ENCODE measurements around the gene VENTX. TPM values are rescaled to one million over a fixed set of nuclear protein-coding genes. Genes with fewer than 3 reads are reported as not detected.

Gene VENTX
- 0.01 TPM in 1 of 5 replicates, not detected in the others for total RNA-seq (2022; extraction: Qiagen RNA extraction; ENCODE audit: low read depth)

GRCh38 chr10:133237588-133238465, at the start of gene VENTX:
Gene VENTX, plus strand, starts transcription at chr10:133237855. Its CDS starts 60 bp downstream, at chr10:133237915.

GRCh38 chr10:133230044-133230361, 7.7 kb upstream of the VENTX start, which contains the start of gene UTF1:
Gene UTF1, plus strand, starts transcription at chr10:133230217. Its CDS starts 72 bp downstream, at chr10:133230289.

GRCh38 chr10:133276435-133277201, 39.0 kb downstream of the VENTX start, which contains the start of gene ADAM8:
Gene ADAM8, minus strand, starts transcription at chr10:133276868. Its CDS starts 51 bp downstream, at chr10:133276817.

Other genes starting within 250 kb of the VENTX start
- 0.02 to 0.05 TPM in 2 of 5 replicates, not detected in the others for gene ADGRA1, start 149.9 kb upstream of the VENTX start, total RNA-seq (2022; extraction: Qiagen RNA extraction; ENCODE audit: low read depth)
- gene KNDC1, start 77.6 kb upstream of the VENTX start, total RNA-seq (2022; extraction: Qiagen RNA extraction; ENCODE audit: low read depth): 0.82 to 2.5 TPM (median 2.1 TPM) in 5 replicates
- gene UTF1, start 7.6 kb upstream of the VENTX start, total RNA-seq (2022; extraction: Qiagen RNA extraction; ENCODE audit: low read depth): 0.07 to 0.16 TPM (median 0.14 TPM) in 3 of 5 replicates, not detected in the others
- gene ADAM8, start 39.0 kb downstream of the VENTX start, total RNA-seq (2022; extraction: Qiagen RNA extraction; ENCODE audit: low read depth): 2.2 to 4.4 TPM (median 3.3 TPM) in 5 replicates
- gene TUBGCP2, start 71.0 kb downstream of the VENTX start, total RNA-seq (2022; extraction: Qiagen RNA extraction; ENCODE audit: low read depth): 39.4 to 48.9 TPM (median 45.1 TPM) in 5 replicates
- 62.9 to 76.6 TPM (median 66.7 TPM) in 5 replicates for gene ZNF511, start 71.1 kb downstream of the VENTX start, total RNA-seq (2022; extraction: Qiagen RNA extraction; ENCODE audit: low read depth)
- 0.62 to 0.91 TPM (median 0.76 TPM) in 4 of 5 replicates, not detected in the other for gene CALY, start 99.0 kb downstream of the VENTX start, total RNA-seq (2022; extraction: Qiagen RNA extraction; ENCODE audit: low read depth)
- gene PRAP1, start 109.5 kb downstream of the VENTX start, total RNA-seq (2022; extraction: Qiagen RNA extraction; ENCODE audit: low read depth): 0.17 TPM in 1 of 5 replicates, not detected in the others
- gene FUOM, start 120.2 kb downstream of the VENTX start, total RNA-seq (2022; extraction: Qiagen RNA extraction; ENCODE audit: low read depth): 12.6 to 17.3 TPM (median 13.8 TPM) in 5 replicates
- 133 to 154 TPM (median 147 TPM) in 5 replicates for gene ECHS1, start 135.5 kb downstream of the VENTX start, total RNA-seq (2022; extraction: Qiagen RNA extraction; ENCODE audit: low read depth)
- gene PAOX, start 141.4 kb downstream of the VENTX start, total RNA-seq (2022; extraction: Qiagen RNA extraction; ENCODE audit: low read depth): 0.92 to 2.4 TPM (median 2.0 TPM) in 5 replicates
- gene MTG1, start 156.3 kb downstream of the VENTX start, total RNA-seq (2022; extraction: Qiagen RNA extraction; ENCODE audit: low read depth): 39.6 to 54.6 TPM (median 53.4 TPM) in 5 replicates
- 0.14 to 0.26 TPM (median 0.22 TPM) in 5 replicates for gene SPRN, start 186.8 kb downstream of the VENTX start, total RNA-seq (2022; extraction: Qiagen RNA extraction; ENCODE audit: low read depth)
- 0.15 to 0.40 TPM (median 0.26 TPM) in 5 replicates for gene SCART1, start 216.1 kb downstream of the VENTX start, total RNA-seq (2022; extraction: Qiagen RNA extraction; ENCODE audit: low read depth)